IMR-90 (cell line): ENCODE results near the gene AFDN. TPM values are rescaled to one million over a fixed set of nuclear protein-coding genes. Genes with fewer than 3 reads are reported as not detected.

Source experiments
- ATAC-seq: fragments of 200-7000 bp; cut with Tn5 transposase; 2 replicates; pipeline ENCODE4 v1.9.1; 2020; ENCODE audit warnings: low read depth, mild to moderate bottlenecking, moderate library complexity
- BruUV-seq: library from RNA; stranded (reverse); fragments of 400-500 nt; replicated peaks from 2 replicates; lab custom pipeline; 2021; lab: Mats Ljungman, UMichigan
- CTCF ChIA-PET: fragments of 300-600 bp; formaldehyde crosslinking; extraction: SDS; loops from one replicate; lab custom pipeline; 2021; ENCODE audit warnings: antibody characterized with exemption; lab: Yijun Ruan, JAX
- POLR2A ChIA-PET: fragments of 300-600 bp; sonication (Branson Sonifier 250); formaldehyde crosslinking; loops from one replicate; lab custom pipeline; 2022; ENCODE audit warnings: antibody characterized with exemption; ENCODE audit not compliant: unreplicated experiment; lab: Charles Lee
- DNase-seq: peaks from one replicate; pipeline ENCODE4 v3.0.0; 2013
- H2AFZ ChIP-seq: replicated peaks from 2 replicates; pipeline ENCODE3; 2013; ENCODE audit warnings: low read length, mild to moderate bottlenecking; ENCODE audit not compliant: poor library complexity
- H2AK5ac ChIP-seq: 2 replicates; pipeline ENCODE4 v1.6.1; 2013; ENCODE audit warnings: low read depth, low read length, inconsistent platforms
- H2AK9ac ChIP-seq: replicated peaks from 2 replicates; pipeline ENCODE3; 2013; ENCODE audit warnings: mild to moderate bottlenecking, low read depth, low read length, moderate library complexity; ENCODE audit not compliant: poor library complexity
- H2BK120ac ChIP-seq: 2 replicates; pipeline ENCODE4 v1.6.1; 2013; ENCODE audit warnings: low read depth, low read length, inconsistent platforms
- H2BK15ac ChIP-seq: 3 replicates; pipeline ENCODE4 v1.6.1; 2013; ENCODE audit warnings: low read depth, low read length, inconsistent platforms
- H2BK20ac ChIP-seq: 2 replicates; pipeline ENCODE4 v1.6.1; 2013; ENCODE audit warnings: low read depth, mild to moderate bottlenecking, inconsistent platforms, low read length, moderate library complexity
- H2BK5ac ChIP-seq: 2 replicates; pipeline ENCODE4 v1.6.1; 2013; ENCODE audit warnings: mild to moderate bottlenecking, low read depth, low read length, inconsistent platforms; ENCODE audit not compliant: poor library complexity, severe bottlenecking
- H3K14ac ChIP-seq: replicated peaks from 2 replicates; pipeline ENCODE4 v1.6.1; 2013; ENCODE audit warnings: low read depth, low read length, inconsistent platforms
- H3K18ac ChIP-seq: 2 replicates; pipeline ENCODE4 v1.6.1; 2013; ENCODE audit warnings: low read depth, low read length, control low read depth
- H3K23ac ChIP-seq: 2 replicates; pipeline ENCODE4 v1.6.1; 2013; ENCODE audit warnings: low read depth, low read length, inconsistent platforms
- H3K27ac ChIP-seq: 2 replicates; pipeline ENCODE4 v1.5.1; 2013; ENCODE audit warnings: mild to moderate bottlenecking, control low read depth, low read length; ENCODE audit not compliant: insufficient read depth
- H3K27me3 ChIP-seq: 2 replicates; pipeline ENCODE4 v1.6.1; 2013; ENCODE audit warnings: low read length; ENCODE audit not compliant: control insufficient read depth, insufficient read depth
- H3K36me3 ChIP-seq: 2 replicates; pipeline ENCODE4 v1.6.1; 2013; ENCODE audit warnings: low read length, mixed read lengths; ENCODE audit not compliant: control insufficient read depth, insufficient read depth
- H3K4ac ChIP-seq: 2 replicates; pipeline ENCODE4 v1.6.1; 2013; ENCODE audit warnings: low read depth, low read length, inconsistent platforms
- H3K4me1 ChIP-seq: 2 replicates; pipeline ENCODE4 v1.6.1; 2013; ENCODE audit warnings: low read length, mixed read lengths; ENCODE audit not compliant: control insufficient read depth, insufficient read depth
- H3K4me2 ChIP-seq: 2 replicates; pipeline ENCODE4 v1.6.1; 2013; ENCODE audit warnings: low read depth, mild to moderate bottlenecking, control low read depth, low read length, moderate library complexity
- H3K4me3 ChIP-seq: 2 replicates; pipeline ENCODE4 v1.5.1; 2013; ENCODE audit warnings: low read depth, mild to moderate bottlenecking, control low read depth, low read length, moderate library complexity; ENCODE audit not compliant: insufficient read depth
- H3K56ac ChIP-seq: 2 replicates; pipeline ENCODE4 v1.6.1; 2013; ENCODE audit warnings: low read length, inconsistent platforms; ENCODE audit not compliant: insufficient read depth; ENCODE audit errors: extremely low read depth
- H3K79me1 ChIP-seq, 2 experiments: 2 replicates each; pipeline ENCODE4 v1.6.1; 2013; ENCODE audit warnings: low read length in 2 of 2, inconsistent platforms in 1 of 2, low read depth in 1 of 2
- H3K9ac ChIP-seq: 2 replicates; pipeline ENCODE4 v1.6.1; 2013; ENCODE audit warnings: low read depth, low read length, control low read depth
- H3K9me1 ChIP-seq: 2 replicates; pipeline ENCODE4 v1.6.1; 2013; ENCODE audit warnings: low read length, inconsistent platforms; ENCODE audit not compliant: insufficient read depth
- H3K9me3 ChIP-seq: 2 replicates; pipeline ENCODE4 v1.6.1; 2013; ENCODE audit warnings: low read length; ENCODE audit not compliant: control insufficient read depth, insufficient read depth
- H4K20me1 ChIP-seq: 2 replicates; pipeline ENCODE4 v1.6.1; 2013; ENCODE audit warnings: low read length, inconsistent platforms; ENCODE audit not compliant: insufficient read depth
- H4K5ac ChIP-seq: 2 replicates; pipeline ENCODE4 v1.6.1; 2013; ENCODE audit warnings: mild to moderate bottlenecking, low read depth, low read length, control low read depth
- H4K8ac ChIP-seq, 2 experiments: 2 replicates each; pipeline ENCODE4 v1.6.1; 2013; ENCODE audit warnings: low read depth in 2 of 2, low read length in 2 of 2, control low read depth in 1 of 2, inconsistent platforms in 1 of 2
- H4K91ac ChIP-seq: 2 replicates; pipeline ENCODE4 v1.6.1; 2013; ENCODE audit warnings: low read depth, low read length, inconsistent platforms; ENCODE audit not compliant: insufficient read depth
- BHLHE40 ChIP-seq: fragments of 150-350 bp; IDR thresholded peaks from 2 replicates; pipeline ENCODE4 v1.6.1; 2016; ENCODE audit warnings: mild to moderate bottlenecking, low read depth, low read length
- CTCF ChIP-seq: conservative IDR thresholded peaks from 2 replicates; pipeline ENCODE4 v1.5.1; 2012; ENCODE audit warnings: mild to moderate bottlenecking, low read depth, low read length, improper control_type of control experiment
- MXI1 ChIP-seq: IDR thresholded peaks from 2 replicates; pipeline ENCODE4 v1.6.1; 2012; ENCODE audit warnings: low read depth, mild to moderate bottlenecking, low read length, moderate library complexity, borderline replicate concordance
- NFE2L2 ChIP-seq: fragments of 150-350 bp; IDR thresholded peaks from 2 replicates; pipeline ENCODE4 v1.6.1; 2016; ENCODE audit warnings: low read depth, mild to moderate bottlenecking, low read length
- WGBS, 2 experiments: methylation state at CpG; one replicate each; pipeline versions ENCODE4 v1.1.5 to v1.1.7; 2013; ENCODE audit warnings: missing lambda C conversion rate in 2 of 2; ENCODE audit not compliant: insufficient read length in 1 of 2; ENCODE audit errors: extremely low coverage in 2 of 2; 5-methylcytosine and 5-hydroxymethylcytosine counted together
- dilution Hi-C: fragments of 300-500 bp; cut with HindIII; formaldehyde crosslinking; loops from one replicate; pipeline ENCODE4 v1.14.3; 2018; ENCODE audit warnings: low sequenced_read_pairs; ENCODE audit not compliant: unreplicated experiment
- in situ Hi-C: fragments of 300-500 bp; cut with MboI; formaldehyde crosslinking; loops from 3 replicates; pipeline ENCODE4 v1.14.3; 2019; ENCODE audit warnings: low sequenced_read_pairs, inconsistent platforms, mixed read lengths
- intact Hi-C: fragments of 100-400 bp; cut with micrococcal nuclease; formaldehyde crosslinking; loops from 2 replicates; pipeline ENCODE4 v1.10.0; 2022
- polyA plus RNA-seq, 3 experiments: library from polyadenylated mRNA; depleted of rRNA; stranded (reverse); fragments of >200 nt; gene quantifications; 2 replicates each; pipeline ENCODE4 v1.2.3, GENCODE V29; 2012; ENCODE audit warnings: low replicate concordance in 1 of 3
- total RNA-seq: library from RNA; depleted of rRNA; stranded (reverse); fragments of >200 nt; gene quantifications from 2 replicates; pipeline ENCODE4 v1.2.3, GENCODE V29; 2012

Gene AFDN
- total and polyA plus RNA-seq, 2 of the 4 experiments (the other 2 are of a cell fraction), result 11.6 to 20.8 TPM

GRCh38 chr6:167839755-167840154 is 13.0 kb downstream of the AFDN start:
- H3K27me3 ChIP-seq, result no peaks in the 10 kb centered on the region
- H4K5ac ChIP-seq, result no peak overlapping the region
- H2BK20ac ChIP-seq, result no peak overlapping the region
- peaks cover 27 to 28% of the 10 kb centered on the region in 2 experiments for H3K79me1 ChIP-seq
- no peak overlapping the region for H2AK5ac ChIP-seq
- no peak overlapping the region for H2BK5ac ChIP-seq
- no peak overlapping the region for H2AFZ ChIP-seq
- no peak for DNase-seq
- H3K4me3 ChIP-seq, result no peak overlapping the region
- no peak overlapping the region for H3K14ac ChIP-seq
- H3K9ac ChIP-seq, result no peak overlapping the region
- no peak overlapping the region for H3K23ac ChIP-seq
- intact Hi-C loops (no loop called here), dilution Hi-C loops (no loop called here), in situ Hi-C loops (no loop called here)
- ChIA-PET CTCF (interaction anchor here (1.1 kb wide), 1 partner anchor 16 kb away, joined by 3 read pairs; no protein-coding TSS in a partner anchor), POLR2A (no interaction called here)
- H3K36me3 ChIP-seq, result no peaks in the 10 kb centered on the region
- no peak overlapping the region for H4K8ac ChIP-seq
- ATAC-seq, result no peak
- 0 out of 2 replicates have a peak, but pooled peaks cover 2% of the 10 kb centered on the region for H3K4me1 ChIP-seq
- no peak overlapping the region for H2AK9ac ChIP-seq
- no peak overlapping the region for H3K56ac ChIP-seq
- H3K18ac ChIP-seq, result no peak overlapping the region
- H4K20me1 ChIP-seq, result peaks cover 22% of the 10 kb centered on the region
- TF ChIP-seq NFE2L2 (no peak), BHLHE40 (no peak), CTCF (no peak), MXI1 (no peak)
- H4K91ac ChIP-seq, result no peak overlapping the region
- no peaks in the 10 kb centered on the region for H3K9me3 ChIP-seq
- 73% methylated on average over 5 of the region's 6 CpGs; no CpG with 5 or more reads in 1 of the 2 experiments for WGBS, 2 experiments
- BruUV-seq, result no TSS peak
- H3K9me1 ChIP-seq, result no peaks in the 10 kb centered on the region; the same call in 1 of the 2 replicates
- H3K27ac ChIP-seq, result no peak overlapping the region
- no peak overlapping the region for H3K4me2 ChIP-seq
- no peak overlapping the region for H2BK15ac ChIP-seq
- H3K4ac ChIP-seq, result no peak overlapping the region
- no peak overlapping the region for H2BK120ac ChIP-seq
